HepG2 (cell line): ENCODE measurements around the gene ABCB6. TPM values are rescaled to one million over a fixed set of nuclear protein-coding genes. Genes with fewer than 3 reads are reported as not detected.
A peak's percentile ranks its signal among the peaks of the same experiment; 100 is the strongest.

Experiments used
- BCL6 ChIP-seq: IDR thresholded peaks from 2 replicates; pipeline ENCODE4 v1.6.1; 2016; ENCODE audit warnings: missing genetic modification reagents, missing compliant biosample characterization
- CBX2 ChIP-seq, 2 experiments: fragments of 200-600 bp in 1 of 2; sonication (generic); formaldehyde crosslinking in 1 of 2; IDR thresholded peaks; 2 replicates each; pipeline versions ENCODE4 v1.7.0 to v1.8.1; 2018 to 2022; ENCODE audit warnings: low read depth in 2 of 2, low read length in 1 of 2, mild to moderate bottlenecking in 1 of 2, missing genetic modification reagents in 1 of 2
- CC2D1A ChIP-seq: sonication (generic); formaldehyde crosslinking; IDR thresholded peaks from 2 replicates; pipeline ENCODE4 v1.8.1; 2023; ENCODE audit warnings: mild to moderate bottlenecking, missing genetic modification reagents
- FIP1L1 ChIP-seq: fragments of 200-400 bp; formaldehyde crosslinking; IDR thresholded peaks from 2 replicates; pipeline ENCODE4 v1.6.1; 2018; ENCODE audit warnings: low read depth, mild to moderate bottlenecking, low read length, moderate library complexity, borderline replicate concordance; ENCODE audit not compliant: insufficient read depth
- GATAD1 ChIP-seq: IDR thresholded peaks from 2 replicates; pipeline ENCODE4 v1.6.1; 2016; ENCODE audit warnings: missing genetic modification reagents, missing compliant biosample characterization
- MAFG ChIP-seq: sonication (generic); formaldehyde crosslinking; IDR thresholded peaks from 2 replicates; pipeline ENCODE4 v1.5.1; 2020; ENCODE audit warnings: mild to moderate bottlenecking, missing genetic modification reagents
- PLRG1 ChIP-seq: fragments of 450-650 bp; conservative IDR thresholded peaks from 2 replicates; pipeline ENCODE4 v1.6.1; 2016
- RXRA ChIP-seq: sonication (generic); formaldehyde crosslinking; IDR thresholded peaks from 2 replicates; pipeline ENCODE4 v1.5.1; 2020; ENCODE audit warnings: missing genetic modification reagents
- ZBTB20 ChIP-seq: sonication (generic); formaldehyde crosslinking; IDR thresholded peaks from 2 replicates; pipeline ENCODE4 v1.8.1; 2023; ENCODE audit warnings: missing genetic modification reagents, low read depth, mild to moderate bottlenecking, borderline replicate concordance
- ZFYVE20 ChIP-seq: sonication (generic); formaldehyde crosslinking; IDR thresholded peaks from 2 replicates; pipeline ENCODE4 v1.8.0; 2023; ENCODE audit warnings: low read depth, mild to moderate bottlenecking, moderate library complexity, missing genetic modification reagents, borderline replicate concordance
- ZNF101 ChIP-seq: sonication (generic); formaldehyde crosslinking; IDR thresholded peaks from 2 replicates; pipeline ENCODE4 v1.4.0; 2020; ENCODE audit warnings: mild to moderate bottlenecking, low read depth, missing genetic modification reagents, borderline replicate concordance
- ZNF136 ChIP-seq: sonication (generic); formaldehyde crosslinking; IDR thresholded peaks from 2 replicates; pipeline ENCODE4 v1.8.1; 2022; ENCODE audit warnings: low read depth, mild to moderate bottlenecking, moderate library complexity, missing genetic modification reagents
- ZNF275 ChIP-seq: sonication (generic); formaldehyde crosslinking; IDR thresholded peaks from 2 replicates; pipeline ENCODE4 v1.8.0; 2022; ENCODE audit warnings: missing genetic modification reagents, mild to moderate bottlenecking, inconsistent platforms, borderline replicate concordance
- ZNF547 ChIP-seq: sonication (generic); formaldehyde crosslinking; IDR thresholded peaks from 2 replicates; pipeline ENCODE4 v1.5.1; 2020; ENCODE audit warnings: mild to moderate bottlenecking, missing genetic modification reagents
- ZNF558 ChIP-seq: sonication (generic); formaldehyde crosslinking; IDR thresholded peaks from 2 replicates; pipeline ENCODE4 v1.9.0; 2022; ENCODE audit warnings: mild to moderate bottlenecking, missing genetic modification reagents, borderline replicate concordance
- ZNF605 ChIP-seq: sonication (generic); formaldehyde crosslinking; IDR thresholded peaks from 2 replicates; pipeline ENCODE4 v1.8.0; 2022; ENCODE audit warnings: mild to moderate bottlenecking, missing genetic modification reagents
- ZSCAN25 ChIP-seq: sonication (generic); formaldehyde crosslinking; IDR thresholded peaks from 2 replicates; pipeline ENCODE4 v1.8.0; 2022; ENCODE audit warnings: mild to moderate bottlenecking, missing genetic modification reagents
- polyA plus RNA-seq, 8 experiments: library from polyadenylated mRNA; depleted of rRNA in 3 of 8; stranded (reverse) in 7 of 8; unstranded in 1 of 8; fragments of >200 nt; fragmentation: Illumina TruSeq in 4 of 8; extraction: Trizol in 4 of 8; gene quantifications; 2 replicates each; pipeline versions ENCODE4 v1.2.1 to v1.2.3, GENCODE V29; 2011 to 2016; ENCODE audit warnings: low read depth in 4 of 8, missing spikeins in 1 of 8, mixed read lengths in 1 of 8; ENCODE audit not compliant: insufficient read depth in 1 of 8
- total RNA-seq, 5 experiments: library from RNA; depleted of rRNA; stranded (reverse); fragments of >200 nt; fragmentation: Illumina TruSeq; extraction: Trizol; gene quantifications; 2 replicates each; pipeline ENCODE4 v1.2.3, GENCODE V29; 2016; ENCODE audit warnings: low read depth in 1 of 5
- TF ChIP-seq, protein P1 (sequence below): sonication (generic); formaldehyde crosslinking; IDR thresholded peaks from 2 replicates; pipeline ENCODE4 v1.5.1; 2020; ENCODE audit warnings: mild to moderate bottlenecking, missing genetic modification reagents, moderate library complexity
- TF ChIP-seq, protein P2 (sequence below): sonication (generic); formaldehyde crosslinking; IDR thresholded peaks from 2 replicates; pipeline ENCODE4 v1.4.0; 2020; ENCODE audit warnings: mild to moderate bottlenecking, low read depth, missing genetic modification reagents

Gene ABCB6
- total and polyA plus RNA-seq, 2 of the 13 experiments (the other 11 are each of a cell fraction or from before 2014, with no cell fraction given) = 91.1 to 137 TPM

- TF ChIP-seq ZNF547 (CRISPR knock-in tag) (no peak), ZNF605 (CRISPR knock-in tag) (0 out of 2 replicates have a peak, but pooled peaks have one; percentile 84), RXRA (CRISPR knock-in tag) (no peak), ZFYVE20 (CRISPR knock-in tag) (no peak), ZNF101 (CRISPR knock-in tag) (no peak), BCL6 (no peak), ZSCAN25 (CRISPR knock-in tag) (no peak), ZNF136 (CRISPR knock-in tag) (peak; percentile 71; the same call in 1 of the 2 replicates), CC2D1A (CRISPR knock-in tag) (no peak), ZNF558 (no peak), ZBTB20 (CRISPR knock-in tag) (no peak; the same call in 1 of the 2 replicates), MAFG (no peak), CBX2 (IDR thresholded peaks at IDR 0.05; ENCODE audit: low read depth, low read length) (no peak), CBX2 (CRISPR knock-in tag; IDR thresholded peaks at IDR 0.05; ENCODE audit: low read depth) (no peak), PLRG1 (no peak), GATAD1 (CRISPR knock-in tag) (peak; percentile 18; the same call in 1 of the 2 replicates), FIP1L1 (no peak), ZNF275 (no peak)
- TF ChIP-seq, protein P1, sequence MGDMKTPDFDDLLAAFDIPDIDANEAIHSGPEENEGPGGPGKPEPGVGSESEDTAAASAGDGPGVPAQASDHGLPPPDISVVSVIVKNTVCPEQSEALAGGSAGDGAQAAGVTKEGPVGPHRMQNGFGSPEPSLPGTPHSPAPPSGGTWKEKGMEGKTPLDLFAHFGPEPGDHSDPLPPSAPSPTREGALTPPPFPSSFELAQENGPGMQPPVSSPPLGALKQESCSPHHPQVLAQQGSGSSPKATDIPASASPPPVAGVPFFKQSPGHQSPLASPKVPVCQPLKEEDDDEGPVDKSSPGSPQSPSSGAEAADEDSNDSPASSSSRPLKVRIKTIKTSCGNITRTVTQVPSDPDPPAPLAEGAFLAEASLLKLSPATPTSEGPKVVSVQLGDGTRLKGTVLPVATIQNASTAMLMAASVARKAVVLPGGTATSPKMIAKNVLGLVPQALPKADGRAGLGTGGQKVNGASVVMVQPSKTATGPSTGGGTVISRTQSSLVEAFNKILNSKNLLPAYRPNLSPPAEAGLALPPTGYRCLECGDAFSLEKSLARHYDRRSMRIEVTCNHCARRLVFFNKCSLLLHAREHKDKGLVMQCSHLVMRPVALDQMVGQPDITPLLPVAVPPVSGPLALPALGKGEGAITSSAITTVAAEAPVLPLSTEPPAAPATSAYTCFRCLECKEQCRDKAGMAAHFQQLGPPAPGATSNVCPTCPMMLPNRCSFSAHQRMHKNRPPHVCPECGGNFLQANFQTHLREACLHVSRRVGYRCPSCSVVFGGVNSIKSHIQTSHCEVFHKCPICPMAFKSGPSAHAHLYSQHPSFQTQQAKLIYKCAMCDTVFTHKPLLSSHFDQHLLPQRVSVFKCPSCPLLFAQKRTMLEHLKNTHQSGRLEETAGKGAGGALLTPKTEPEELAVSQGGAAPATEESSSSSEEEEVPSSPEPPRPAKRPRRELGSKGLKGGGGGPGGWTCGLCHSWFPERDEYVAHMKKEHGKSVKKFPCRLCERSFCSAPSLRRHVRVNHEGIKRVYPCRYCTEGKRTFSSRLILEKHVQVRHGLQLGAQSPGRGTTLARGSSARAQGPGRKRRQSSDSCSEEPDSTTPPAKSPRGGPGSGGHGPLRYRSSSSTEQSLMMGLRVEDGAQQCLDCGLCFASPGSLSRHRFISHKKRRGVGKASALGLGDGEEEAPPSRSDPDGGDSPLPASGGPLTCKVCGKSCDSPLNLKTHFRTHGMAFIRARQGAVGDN (CRISPR knock-in tag) = no peak
- TF ChIP-seq, protein P2, sequence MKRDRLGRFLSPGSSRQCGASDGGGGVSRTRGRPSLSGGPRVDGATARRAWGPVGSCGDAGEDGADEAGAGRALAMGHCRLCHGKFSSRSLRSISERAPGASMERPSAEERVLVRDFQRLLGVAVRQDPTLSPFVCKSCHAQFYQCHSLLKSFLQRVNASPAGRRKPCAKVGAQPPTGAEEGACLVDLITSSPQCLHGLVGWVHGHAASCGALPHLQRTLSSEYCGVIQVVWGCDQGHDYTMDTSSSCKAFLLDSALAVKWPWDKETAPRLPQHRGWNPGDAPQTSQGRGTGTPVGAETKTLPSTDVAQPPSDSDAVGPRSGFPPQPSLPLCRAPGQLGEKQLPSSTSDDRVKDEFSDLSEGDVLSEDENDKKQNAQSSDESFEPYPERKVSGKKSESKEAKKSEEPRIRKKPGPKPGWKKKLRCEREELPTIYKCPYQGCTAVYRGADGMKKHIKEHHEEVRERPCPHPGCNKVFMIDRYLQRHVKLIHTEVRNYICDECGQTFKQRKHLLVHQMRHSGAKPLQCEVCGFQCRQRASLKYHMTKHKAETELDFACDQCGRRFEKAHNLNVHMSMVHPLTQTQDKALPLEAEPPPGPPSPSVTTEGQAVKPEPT (CRISPR knock-in tag) = 0 out of 2 replicates have a peak, but pooled peaks have one; percentile 39
Observed at GRCh38 chr2:219207134-219207883, 11.4 kb downstream of the ABCB6 start (continued).
